Bronchial epithelial cell (primary cell): Measurements from ENCODE around the gene EGFR. TPM values are rescaled to one million over a fixed set of nuclear protein-coding genes. Genes with fewer than 3 reads are reported as not detected.

ENCODE experiments used
- DNase-seq: peaks from one replicate; pipeline ENCODE4 v3.0.0-alpha.2; 2010; ENCODE audit warnings: low read depth
- FAIRE-seq: peaks from 2 replicates; lab custom pipeline; 2011; peaks lifted over from hg19 to GRCh38; lab: Jason Lieb, UNC
- H3K27me3 ChIP-seq: 2 replicates; pipeline ENCODE4 v1.5.1; 2011; ENCODE audit warnings: low read length; ENCODE audit not compliant: control insufficient read depth, insufficient read depth
- H3K36me3 ChIP-seq: 2 replicates; pipeline ENCODE4 v1.5.1; 2011; ENCODE audit warnings: low read length; ENCODE audit not compliant: control insufficient read depth, insufficient read depth
- H3K4me3 ChIP-seq: 2 replicates; pipeline ENCODE4 v1.5.1; 2011; ENCODE audit warnings: mild to moderate bottlenecking, low read depth, low read length, control low read depth
- CTCF ChIP-seq: IDR thresholded peaks from 2 replicates; pipeline ENCODE4 v1.5.1; 2011; ENCODE audit warnings: mild to moderate bottlenecking, moderate library complexity, low read length, control low read depth, inconsistent platforms; ENCODE audit not compliant: insufficient read depth, severe bottlenecking
- total RNA-seq: library from RNA; depleted of rRNA; stranded (reverse); fragments of >200 nt; gene quantifications from 2 replicates; pipeline ENCODE4 v1.2.1, GENCODE V29; 2014

The EGFR gene
- total RNA-seq, 1 donor from 2014 or later, result 137 TPM

- H3K4me3 ChIP-seq, result no peak overlapping the region
- H3K27me3 ChIP-seq, result no peaks in the 10 kb centered on the region
- DNase-seq (no peak), FAIRE-seq (no peak)
- TF ChIP-seq CTCF, result no peak
- H3K36me3 ChIP-seq, result peaks cover 36% of the 10 kb centered on the region
Measured at GRCh38 chr7:55066524-55066923, 47.7 kb downstream of the EGFR start.

- TF ChIP-seq CTCF, result no peak
- Histone ChIP-seq H3K4me3 (no peak overlapping the region), H3K27me3 (no peaks in the 10 kb centered on the region), H3K36me3 (peaks cover 31% of the 10 kb centered on the region)
- no peak for FAIRE-seq
- DNase-seq, result no peak
Measured at GRCh38 chr7:55066938-55067337, 48.1 kb downstream of the EGFR start.

- H3K27me3 ChIP-seq, result no peaks in the 10 kb centered on the region
- H3K4me3 ChIP-seq, result no peak overlapping the region
- peak; percentile 83 for FAIRE-seq
- no peak for DNase-seq
- H3K36me3 ChIP-seq, result peaks cover 29% of the 10 kb centered on the region
- no peak for TF ChIP-seq CTCF
Measured at GRCh38 chr7:55067748-55068147, 48.9 kb downstream of the EGFR start.

GRCh38 chr7:55069271-55069792 is 50.5 kb downstream of the EGFR start:
- H3K27me3 ChIP-seq, result no peaks in the 10 kb centered on the region
- no peak for TF ChIP-seq CTCF
- DNase-seq, result no peak
- no peak overlapping the region for H3K4me3 ChIP-seq
- peaks cover 24% of the 10 kb centered on the region for H3K36me3 ChIP-seq
- FAIRE-seq, result no peak

- no peak for TF ChIP-seq CTCF
- no peak for DNase-seq
- Histone ChIP-seq H3K4me3 (no peak overlapping the region), H3K36me3 (peaks cover 24% of the 10 kb centered on the region), H3K27me3 (no peaks in the 10 kb centered on the region)
- no peak for FAIRE-seq
Measured at GRCh38 chr7:55070271-55070743, 51.5 kb downstream of the EGFR start.

- Histone ChIP-seq H3K4me3 (no peak overlapping the region), H3K36me3 (peaks cover 25% of the 10 kb centered on the region), H3K27me3 (no peaks in the 10 kb centered on the region)
- DNase-seq, result no peak
- TF ChIP-seq CTCF, result no peak
- no peak for FAIRE-seq
Measured at GRCh38 chr7:55070854-55071253, 52.0 kb downstream of the EGFR start.
